ENCODE data around the gene UAP1L1. TPM values are rescaled to one million over a fixed set of nuclear protein-coding genes. Genes with fewer than 3 reads are reported as not detected.
"Not testable (repeated sequence)": the region's sequence is repeated elsewhere in the genome, so short reads cannot be mapped to it uniquely, and the experiment has no call there.

Gene UAP1L1
- total RNA-seq, 1 donor, result 36.9 TPM

GRCh38 chr9:137032858-137033257 is 44.5 kb upstream of the UAP1L1 start:
- Histone ChIP-seq H3K27ac (ENCODE audit: low read depth, low read length) (no peak overlapping the region), H3K9me3 (ENCODE audit: low read depth, low read length) (no peaks in the 10 kb centered on the region), H3K79me2 (ENCODE audit: insufficient read depth, low read length) (no peaks in the 10 kb centered on the region), H3K4me1 (ENCODE audit: insufficient read depth, low read length) (peaks cover 9% of the 10 kb centered on the region), H4K20me1 (ENCODE audit: insufficient read depth, low read length) (peaks cover 4% of the 10 kb centered on the region), H2AFZ (ENCODE audit: low read length) (no peak overlapping the region), H3K4me3 (ENCODE audit: insufficient read depth, low read length) (no peak overlapping the region), H3K4me2 (ENCODE audit: insufficient read depth, low read length) (no peak overlapping the region), H3K36me3 (ENCODE audit: insufficient read depth, low read length) (no peaks in the 10 kb centered on the region), H3K27me3 (ENCODE audit: insufficient read depth, low read length) (no peaks in the 10 kb centered on the region)
- DNase-seq (ENCODE audit: insufficient read length, low spot score, missing footprints), result no peak
- TF ChIP-seq, protein P1, sequence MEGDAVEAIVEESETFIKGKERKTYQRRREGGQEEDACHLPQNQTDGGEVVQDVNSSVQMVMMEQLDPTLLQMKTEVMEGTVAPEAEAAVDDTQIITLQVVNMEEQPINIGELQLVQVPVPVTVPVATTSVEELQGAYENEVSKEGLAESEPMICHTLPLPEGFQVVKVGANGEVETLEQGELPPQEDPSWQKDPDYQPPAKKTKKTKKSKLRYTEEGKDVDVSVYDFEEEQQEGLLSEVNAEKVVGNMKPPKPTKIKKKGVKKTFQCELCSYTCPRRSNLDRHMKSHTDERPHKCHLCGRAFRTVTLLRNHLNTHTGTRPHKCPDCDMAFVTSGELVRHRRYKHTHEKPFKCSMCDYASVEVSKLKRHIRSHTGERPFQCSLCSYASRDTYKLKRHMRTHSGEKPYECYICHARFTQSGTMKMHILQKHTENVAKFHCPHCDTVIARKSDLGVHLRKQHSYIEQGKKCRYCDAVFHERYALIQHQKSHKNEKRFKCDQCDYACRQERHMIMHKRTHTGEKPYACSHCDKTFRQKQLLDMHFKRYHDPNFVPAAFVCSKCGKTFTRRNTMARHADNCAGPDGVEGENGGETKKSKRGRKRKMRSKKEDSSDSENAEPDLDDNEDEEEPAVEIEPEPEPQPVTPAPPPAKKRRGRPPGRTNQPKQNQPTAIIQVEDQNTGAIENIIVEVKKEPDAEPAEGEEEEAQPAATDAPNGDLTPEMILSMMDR (IDR thresholded peaks at IDR 0.05; ENCODE audit: extremely low read depth, low read depth, low read length), result no peak

GRCh38 chr9:137033481-137033880 is 43.8 kb upstream of the UAP1L1 start:
- not testable (repeated sequence) for H3K4me2 ChIP-seq (ENCODE audit: insufficient read depth, low read length); H3K27ac ChIP-seq (ENCODE audit: low read depth, low read length); H3K4me1 ChIP-seq (ENCODE audit: insufficient read depth, low read length); H3K4me3 ChIP-seq (ENCODE audit: insufficient read depth, low read length); H2AFZ ChIP-seq (ENCODE audit: low read length); DNase-seq (ENCODE audit: insufficient read length, low spot score, missing footprints); H4K20me1 ChIP-seq (ENCODE audit: insufficient read depth, low read length); H3K36me3 ChIP-seq (ENCODE audit: insufficient read depth, low read length); H3K79me2 ChIP-seq (ENCODE audit: insufficient read depth, low read length); H3K9me3 ChIP-seq (ENCODE audit: low read depth, low read length); H3K27me3 ChIP-seq (ENCODE audit: insufficient read depth, low read length)

DNA sequence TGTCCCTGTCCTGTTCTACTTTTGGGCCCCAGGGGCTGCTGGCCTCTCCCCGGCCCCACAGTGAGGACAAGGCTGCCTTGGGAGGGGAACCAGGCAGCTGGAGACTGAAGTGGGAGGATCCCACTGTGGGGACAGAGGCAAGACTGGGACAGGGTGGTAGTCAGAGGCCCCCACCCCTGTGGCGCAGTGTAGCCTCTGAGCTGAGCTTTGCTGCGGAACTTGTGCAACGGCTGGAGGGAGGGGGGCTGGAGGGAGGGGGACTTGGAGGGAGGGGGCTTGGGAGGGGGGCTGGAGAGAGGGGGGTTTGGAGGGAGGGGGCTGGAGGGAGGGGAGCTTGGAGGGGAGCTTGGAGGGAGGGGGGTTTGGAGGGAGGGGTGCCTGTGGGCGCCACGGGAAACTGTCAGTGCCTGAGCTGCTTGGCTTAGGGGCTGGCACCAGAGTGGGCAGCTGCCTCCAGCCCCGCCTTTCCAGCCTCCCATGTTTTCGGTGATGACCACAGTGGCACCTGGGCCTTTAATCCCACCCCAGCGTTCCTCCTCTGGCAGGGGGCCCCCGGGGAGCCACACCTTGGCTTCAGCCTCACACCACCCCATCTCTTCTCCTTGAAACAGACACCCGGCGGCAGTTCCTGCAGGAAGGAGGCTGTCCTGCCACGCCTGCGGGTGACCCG is 43.1 kb upstream of the UAP1L1 start:
- Histone ChIP-seq H3K27ac (ENCODE audit: low read depth, low read length) (no peak overlapping the region), H3K36me3 (ENCODE audit: insufficient read depth, low read length) (peaks cover 2% of the 10 kb centered on the region), H4K20me1 (ENCODE audit: insufficient read depth, low read length) (peaks cover 5% of the 10 kb centered on the region), H3K9me3 (ENCODE audit: low read depth, low read length) (no peaks in the 10 kb centered on the region), H3K4me3 (ENCODE audit: insufficient read depth, low read length) (no peak overlapping the region), H3K4me1 (ENCODE audit: insufficient read depth, low read length) (peaks cover under 1% of the 10 kb centered on the region), H3K27me3 (ENCODE audit: insufficient read depth, low read length) (no peaks in the 10 kb centered on the region), H3K4me2 (ENCODE audit: insufficient read depth, low read length) (no peak overlapping the region), H2AFZ (ENCODE audit: low read length) (no peak overlapping the region), H3K79me2 (ENCODE audit: insufficient read depth, low read length) (no peaks in the 10 kb centered on the region)
- no peak for DNase-seq (ENCODE audit: insufficient read length, low spot score, missing footprints)
- TF ChIP-seq, protein P1 (IDR thresholded peaks at IDR 0.05; ENCODE audit: extremely low read depth, low read depth, low read length), result no peak

- no peaks in the 10 kb centered on the region for H3K4me1 ChIP-seq (ENCODE audit: insufficient read depth, low read length)
- H3K36me3 ChIP-seq (ENCODE audit: insufficient read depth, low read length), result peaks cover 5% of the 10 kb centered on the region
- H3K4me3 ChIP-seq (ENCODE audit: insufficient read depth, low read length), result no peak overlapping the region
- H3K27me3 ChIP-seq (ENCODE audit: insufficient read depth, low read length), result no peaks in the 10 kb centered on the region
- H3K27ac ChIP-seq (ENCODE audit: low read depth, low read length), result no peak overlapping the region
- H3K79me2 ChIP-seq (ENCODE audit: insufficient read depth, low read length), result no peaks in the 10 kb centered on the region
- H2AFZ ChIP-seq (ENCODE audit: low read length), result no peak overlapping the region
- H3K4me2 ChIP-seq (ENCODE audit: insufficient read depth, low read length), result peak overlapping the region; percentile 44
- peak; percentile 99 for DNase-seq (ENCODE audit: insufficient read length, low spot score, missing footprints)
- H4K20me1 ChIP-seq (ENCODE audit: insufficient read depth, low read length), result peaks cover 3% of the 10 kb centered on the region
- TF ChIP-seq, protein P1 (IDR thresholded peaks at IDR 0.05; ENCODE audit: extremely low read depth, low read depth, low read length), result peak; percentile 88
- no peaks in the 10 kb centered on the region for H3K9me3 ChIP-seq (ENCODE audit: low read depth, low read length)
These were observed 42.4 kb upstream of the UAP1L1 start for GRCh38 chr9:137034709-137035506.

All from osteoblast (primary cell).